ENCODE results near the gene PHACTR3.
"Not testable (repeated sequence)": the region's sequence is repeated elsewhere in the genome, so short reads cannot be mapped to it uniquely, and the experiment has no call there.

The PHACTR3 gene

GRCh38 chr20:59835448-59836395 lies 231.4 kb downstream of the PHACTR3 start:
- no peak for DNase-seq

GRCh38 chr20:59836767-59837166 lies 232.4 kb downstream of the PHACTR3 start:
- DNase-seq: no peak

GRCh38 chr20:59837623-59838394 lies 233.5 kb downstream of the PHACTR3 start:
- DNase-seq: no peak

GRCh38 chr20:59839400-59839799 lies 235.1 kb downstream of the PHACTR3 start:
- DNase-seq: no peak

- no peak for DNase-seq
Observed at GRCh38 chr20:59845472-59845871, 241.1 kb downstream of the PHACTR3 start.

GRCh38 chr20:59848182-59848581 lies 243.8 kb downstream of the PHACTR3 start:
- DNase-seq: no peak

- DNase-seq: no peak
Observed at GRCh38 chr20:59850018-59850641, 245.8 kb downstream of the PHACTR3 start.

GRCh38 chr20:59856526-59856925 lies 252.2 kb downstream of the PHACTR3 start:
- not testable (repeated sequence) for DNase-seq

- DNase-seq: not testable (repeated sequence)
Observed at GRCh38 chr20:59856941-59857340, 252.6 kb downstream of the PHACTR3 start.

- no peak for DNase-seq
Observed at GRCh38 chr20:59857966-59858365, 253.6 kb downstream of the PHACTR3 start.

GRCh38 chr20:59858425-59858824 lies 254.1 kb downstream of the PHACTR3 start:
- DNase-seq: no peak

- no peak for DNase-seq
Observed at GRCh38 chr20:59861401-59861800, 257.1 kb downstream of the PHACTR3 start.

GRCh38 chr20:59863058-59863457 lies 258.7 kb downstream of the PHACTR3 start:
- no peak for DNase-seq

- DNase-seq: no peak
Observed at GRCh38 chr20:59864726-59865125, 260.4 kb downstream of the PHACTR3 start.

- DNase-seq: no peak
Observed at GRCh38 chr20:59866338-59866737, 262.0 kb downstream of the PHACTR3 start.

GRCh38 chr20:59871096-59871495 lies 266.8 kb downstream of the PHACTR3 start:
- no peak for DNase-seq

- no peak for DNase-seq
Observed at GRCh38 chr20:59873409-59873808, 269.1 kb downstream of the PHACTR3 start.

GRCh38 chr20:59880198-59880597 lies 275.9 kb downstream of the PHACTR3 start:
- no peak for DNase-seq

GRCh38 chr20:59884494-59884893 lies 280.2 kb downstream of the PHACTR3 start:
- no peak for DNase-seq

GRCh38 chr20:59888050-59888449 lies 283.7 kb downstream of the PHACTR3 start:
- no peak for DNase-seq

GRCh38 chr20:59890035-59890434 lies 285.7 kb downstream of the PHACTR3 start:
- not testable (repeated sequence) for DNase-seq

GRCh38 chr20:59891581-59891980 lies 287.2 kb downstream of the PHACTR3 start:
- no peak for DNase-seq

GRCh38 chr20:59895908-59896307 lies 291.6 kb downstream of the PHACTR3 start:
- DNase-seq: no peak

Measured in T1000 (cell line).